GM12801 (cell line): ENCODE data around the gene PALD1.

ENCODE experiments used
- CTCF ChIP-seq: IDR thresholded peaks from one replicate; pipeline ENCODE4 v1.5.1; 2011; ENCODE audit warnings: control low read depth; ENCODE audit not compliant: insufficient read length; ENCODE audit errors: extremely low read depth

PALD1 gene

DNA sequence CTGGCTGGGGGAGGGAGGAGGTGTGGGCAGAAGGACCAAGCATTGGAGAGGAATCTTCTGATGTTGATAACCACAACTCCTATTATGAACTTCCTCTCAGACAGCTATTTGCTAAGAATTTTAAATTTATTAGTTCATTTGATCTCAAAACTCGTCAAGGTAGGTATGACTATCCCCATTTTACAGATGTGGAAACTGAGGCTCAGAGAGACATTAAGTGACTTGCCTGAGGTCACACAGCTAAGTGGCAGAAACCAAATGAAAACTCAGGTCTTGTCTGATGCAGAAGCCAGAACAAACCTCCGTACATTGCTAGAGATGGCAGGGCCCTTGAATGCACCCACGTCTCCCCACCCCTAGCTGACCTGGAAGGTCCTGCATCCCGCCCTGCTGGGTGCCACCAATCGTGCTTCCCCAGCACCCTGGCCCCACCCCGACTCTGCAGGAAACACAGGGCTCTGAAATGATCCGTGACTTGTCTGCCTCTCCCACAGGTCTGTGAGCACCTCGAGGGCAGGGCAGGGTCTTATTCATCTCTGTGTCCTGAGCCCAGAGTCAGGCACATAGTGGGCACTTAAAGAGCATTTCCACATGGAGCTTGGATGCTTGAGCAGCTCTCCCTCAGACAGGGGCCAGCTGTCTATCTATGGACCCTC is 5.6 kb upstream of the PALD1 start:
- TF ChIP-seq CTCF, result no peak

GRCh38 chr10:70474780-70475179 is 3.8 kb upstream of the PALD1 start:
- TF ChIP-seq CTCF, result no peak

DNA sequence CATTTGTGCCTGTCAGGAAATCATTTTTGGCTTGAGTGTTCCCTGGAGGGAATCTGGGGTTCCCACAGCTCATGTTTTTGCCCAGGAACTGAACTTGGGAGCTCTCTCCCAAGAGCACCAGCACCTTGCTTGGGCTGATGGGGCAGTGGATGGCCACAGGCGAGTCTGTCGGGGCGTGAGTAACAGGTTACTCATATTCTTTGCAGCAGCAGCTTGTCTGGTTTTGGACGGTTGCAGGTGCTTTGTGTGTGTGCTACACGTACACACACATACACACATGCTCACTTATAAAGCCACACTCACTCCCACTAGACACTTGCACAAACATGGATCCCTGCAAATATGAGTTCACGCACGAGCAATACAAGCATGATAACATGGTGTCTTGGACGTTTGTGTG is 2.9 kb upstream of the PALD1 start:
- TF ChIP-seq CTCF, result no peak

DNA sequence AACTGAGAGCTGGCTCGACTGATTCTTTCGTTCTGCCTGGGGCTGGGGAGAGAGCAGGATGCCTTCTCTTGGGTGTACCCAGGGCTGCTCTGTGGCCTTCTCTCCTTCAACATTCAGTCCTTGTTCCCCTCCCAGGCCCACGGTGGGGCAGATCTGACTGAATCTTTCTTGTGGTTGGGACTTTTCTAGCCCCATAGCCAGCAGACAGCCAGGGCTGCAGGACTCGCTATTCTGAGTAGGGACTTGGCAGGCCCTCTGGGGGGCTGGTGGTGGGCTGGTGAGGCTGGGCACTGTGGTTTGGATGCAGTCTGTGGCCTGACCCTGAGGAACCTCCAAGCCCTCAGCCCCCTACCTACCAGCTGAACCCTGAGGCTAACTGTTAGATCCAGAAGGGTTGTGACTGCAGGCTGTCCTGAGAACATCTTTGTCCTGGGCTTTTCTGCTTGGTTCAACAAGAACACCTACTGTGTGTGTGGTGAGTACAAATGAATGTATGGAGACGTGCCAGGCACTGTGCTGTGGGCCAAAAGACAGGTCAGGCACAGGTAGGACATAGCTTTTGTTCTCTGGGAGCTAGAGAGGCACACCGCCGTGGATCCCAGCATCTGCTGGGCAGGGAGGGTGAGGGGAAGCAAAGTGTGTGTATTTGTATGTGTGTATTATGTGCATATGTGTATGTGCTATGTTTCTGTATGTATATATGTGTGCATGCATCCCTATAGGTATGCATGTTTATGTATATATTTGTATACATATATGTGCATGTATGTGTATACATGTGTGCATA is 2.1 kb upstream of the PALD1 start:
- TF ChIP-seq CTCF, result no peak

GRCh38 chr10:70477661-70478162 is 855 bp upstream of the PALD1 start:
- no peak for TF ChIP-seq CTCF

GRCh38 chr10:70479165-70479581 is 606 bp downstream of the PALD1 start:
- TF ChIP-seq CTCF, result no peak

- TF ChIP-seq CTCF, result no peak
Observed at GRCh38 chr10:70479626-70480238, 1.2 kb downstream of the PALD1 start.
